SK-N-SH (cell line): ENCODE measurements around the gene DIS3L2. TPM values are rescaled to one million over a fixed set of nuclear protein-coding genes. Genes with fewer than 3 reads are reported as not detected.

Experiments
- CTCF ChIA-PET: fragments of 300-600, 350-600 bp; formaldehyde crosslinking; extraction: SDS; loops from one replicate; lab custom pipeline; 2021; lab: Yijun Ruan, JAX
- POLR2A ChIA-PET: fragments of 350-600 bp; sonication (Branson Sonifier 250); formaldehyde crosslinking; extraction: SDS; loops from one replicate; lab custom pipeline; 2020; ENCODE audit warnings: antibody characterized with exemption, inconsistent platforms; lab: Yijun Ruan, JAX
- DNase-seq: peaks from one replicate; pipeline ENCODE4 v3.0.0; 2012
- H2AFZ ChIP-seq: fragments of 200-600 bp; sonication (generic); 2 replicates; pipeline ENCODE4 v1.8.1; 2016; ENCODE audit warnings: antibody characterized with exemption, mild to moderate bottlenecking, low read depth
- H3F3A ChIP-seq: fragments of 200-600 bp; sonication (generic); replicated peaks from 2 replicates; pipeline ENCODE3; 2016; ENCODE audit warnings: antibody characterized with exemption, mild to moderate bottlenecking; ENCODE audit not compliant: insufficient read depth
- H3K27ac ChIP-seq, 2 experiments: fragments of 200-500 bp in 1 of 2; fragments of 200-600 bp in 1 of 2; sonication (Bioruptor generic) in 1 of 2; sonication (generic), shearing (Covaris generic) in 1 of 2; 2 replicates each; pipeline versions ENCODE4 v1.5.1 to v1.6.1; 2014 to 2016; ENCODE audit warnings: low read depth in 2 of 2, inconsistent platforms in 1 of 2, low read length in 1 of 2, mild to moderate bottlenecking in 1 of 2, mixed read lengths in 1 of 2
- H3K27me3 ChIP-seq: fragments of 200-600 bp; sonication (generic), shearing (Covaris generic); 2 replicates; pipeline ENCODE4 v1.6.1; 2016; ENCODE audit warnings: mixed run types; ENCODE audit not compliant: insufficient read depth
- H3K36me3 ChIP-seq, 2 experiments: fragments of 200-500 bp in 1 of 2; fragments of 200-600 bp in 1 of 2; sonication (Bioruptor generic) in 1 of 2; sonication (generic) in 1 of 2; replicated peaks in 1 of 2; 2 replicates each; pipeline versions ENCODE3 to v1.5.1; 2014 to 2016; ENCODE audit warnings: low read length in 1 of 2, mild to moderate bottlenecking in 1 of 2; ENCODE audit not compliant: insufficient read depth in 2 of 2, control insufficient read depth in 1 of 2
- H3K4me1 ChIP-seq, 2 experiments: fragments of 200-500 bp in 1 of 2; fragments of 200-600 bp in 1 of 2; sonication (Bioruptor generic) in 1 of 2; sonication (generic), shearing (Covaris generic) in 1 of 2; 2 replicates each; pipeline versions ENCODE4 v1.5.1 to v1.6.1; 2014 to 2016; ENCODE audit warnings: low read depth in 1 of 2, low read length in 1 of 2, mixed run types in 1 of 2; ENCODE audit not compliant: insufficient read depth in 2 of 2, control insufficient read depth in 1 of 2
- H3K4me2 ChIP-seq: fragments of 200-600 bp; sonication (generic), shearing (Covaris generic); 2 replicates; pipeline ENCODE4 v1.6.1; 2017; ENCODE audit warnings: mixed run types
- H3K4me3 ChIP-seq, 2 experiments: fragments of 200-500 bp in 1 of 2; fragments of 200-600 bp in 1 of 2; sonication (Bioruptor generic) in 1 of 2; sonication (generic), shearing (Covaris generic) in 1 of 2; 2 replicates each; pipeline versions ENCODE4 v1.5.1 to v1.8.1; 2014 to 2016; ENCODE audit warnings: low read depth in 2 of 2, inconsistent platforms in 1 of 2, low read length in 1 of 2, mild to moderate bottlenecking in 1 of 2, mixed read lengths in 1 of 2, moderate library complexity in 1 of 2
- H3K79me2 ChIP-seq: fragments of 200-600 bp; sonication (generic); 2 replicates; pipeline ENCODE4 v1.8.1; 2017; ENCODE audit warnings: mild to moderate bottlenecking; ENCODE audit not compliant: insufficient read depth
- H3K9ac ChIP-seq: fragments of 200-600 bp; sonication (generic); 2 replicates; pipeline ENCODE4 v1.6.1; 2017; ENCODE audit warnings: mixed run types
- H3K9me2 ChIP-seq: fragments of 200-600 bp; sonication (generic); 2 replicates; pipeline ENCODE4 v1.6.1; 2017; ENCODE audit warnings: mixed run types
- H3K9me3 ChIP-seq: fragments of 200-600 bp; sonication (generic); 2 replicates; pipeline ENCODE4 v1.6.1; 2017; ENCODE audit warnings: mixed run types, mild to moderate bottlenecking, moderate library complexity
- H4K20me1 ChIP-seq: fragments of 200-600 bp; sonication (generic); 2 replicates; pipeline ENCODE4 v1.6.1; 2017; ENCODE audit warnings: mild to moderate bottlenecking, mixed run types; ENCODE audit not compliant: insufficient read depth
- CHD2 ChIP-seq: fragments of 150-350 bp; IDR thresholded peaks from 2 replicates; pipeline ENCODE4 v1.6.1; 2018; ENCODE audit warnings: low read length; ENCODE audit not compliant: partially characterized antibody
- CTCF ChIP-seq: fragments of 200-600 bp; sonication (generic); IDR thresholded peaks from 2 replicates; pipeline ENCODE4 v1.6.1; 2017; ENCODE audit warnings: antibody characterized with exemption, mild to moderate bottlenecking, moderate library complexity
- EP300 ChIP-seq, 2 experiments: IDR thresholded peaks; 2 replicates each; pipeline versions ENCODE4 v1.4.0 to v1.6.1; 2012; ENCODE audit warnings: borderline replicate concordance in 1 of 2, low read depth in 1 of 2, low read length in 1 of 2
- EZH2phosphoT487 ChIP-seq: fragments of 200-600 bp; sonication (generic); IDR thresholded peaks from 2 replicates; pipeline ENCODE4 v1.6.1; 2017; ENCODE audit warnings: low read depth, mixed run types, mild to moderate bottlenecking, antibody characterized with exemption, moderate library complexity, borderline replicate concordance
- FOSL2 ChIP-seq: IDR thresholded peaks from 2 replicates; pipeline ENCODE4 v1.4.0; 2012; ENCODE audit warnings: low read depth, mild to moderate bottlenecking, moderate library complexity, borderline replicate concordance
- FOXM1 ChIP-seq: IDR thresholded peaks from 2 replicates; pipeline ENCODE4 v1.4.0; 2012; ENCODE audit warnings: low read depth, mild to moderate bottlenecking
- GABPA ChIP-seq: IDR thresholded peaks from 2 replicates; pipeline ENCODE4 v1.4.0; 2012; ENCODE audit warnings: low read depth, mild to moderate bottlenecking
- JUND ChIP-seq: IDR thresholded peaks from 2 replicates; pipeline ENCODE4 v1.4.0; 2012
- RCOR1 ChIP-seq: fragments of 150-350 bp; IDR thresholded peaks from 2 replicates; pipeline ENCODE4 v1.6.1; 2017; ENCODE audit warnings: antibody characterized with exemption, low read length
- REST ChIP-seq: IDR thresholded peaks from 2 replicates; pipeline ENCODE4 v1.6.1; 2012; ENCODE audit warnings: mild to moderate bottlenecking, low read depth, low read length, moderate library complexity
- SMC3 ChIP-seq: IDR thresholded peaks from 2 replicates; pipeline ENCODE4 v1.6.1; 2012; ENCODE audit warnings: low read depth, low read length, improper control_type of control experiment
- TAF1 ChIP-seq: IDR thresholded peaks from 2 replicates; pipeline ENCODE4 v1.6.1; 2012; ENCODE audit warnings: low read depth, mild to moderate bottlenecking, low read length, moderate library complexity, borderline replicate concordance
- TCF12 ChIP-seq: IDR thresholded peaks from 2 replicates; pipeline ENCODE4 v1.4.0; 2012
- USF1 ChIP-seq: IDR thresholded peaks from 2 replicates; pipeline ENCODE4 v1.4.0; 2012; ENCODE audit warnings: low read depth, borderline replicate concordance
- USF2 ChIP-seq: fragments of 150-350 bp; IDR thresholded peaks from 2 replicates; pipeline ENCODE4 v1.6.1; 2017; ENCODE audit warnings: antibody characterized with exemption, low read length, low read depth, borderline replicate concordance
- WGBS: methylation state at CpG from one replicate; pipeline ENCODE4 v1.1.6; 2017; ENCODE audit warnings: low lambda C conversion rate; 5-methylcytosine and 5-hydroxymethylcytosine counted together
- polyA plus RNA-seq, 3 experiments: library from polyadenylated mRNA; depleted of rRNA; stranded (reverse); fragments of >200 nt; gene quantifications; 2 replicates each; pipeline ENCODE4 v1.2.3, GENCODE V29; 2012

DIS3L2 gene
- polyA plus RNA-seq, 1 of the 3 experiments (the other 2 are of a cell fraction), result 17.9 TPM

- no peaks in the 10 kb centered on the region for H3K79me2 ChIP-seq
- DNase-seq, result no peak
- H3K4me1 ChIP-seq, result peaks cover 0 to 15% of the 10 kb centered on the region in 2 experiments; a peak in 1 of 4 replicates
- H3K9ac ChIP-seq, result no peak overlapping the region
- ChIA-PET CTCF (interaction anchor here (0.7 to 3.9 kb wide), 15 partner anchors 10 to 395 kb away, joined by 3 to 117 read pairs (median 4); partner anchors contain the start of gene NPPC), POLR2A (no interaction called here)
- no peaks in the 10 kb centered on the region for H3K27me3 ChIP-seq
- no peak overlapping the region for H3K4me3 ChIP-seq
- TF ChIP-seq USF1 (no peak), TCF12 (no peak), FOSL2 (no peak), JUND (no peak), RCOR1 (no peak), TAF1 (no peak), FOXM1 (no peak), CHD2 (no peak), EZH2phosphoT487 (no peak), EP300 (IDR thresholded peaks at IDR 0.05; ENCODE audit: borderline replicate concordance in 1 of 2, low read depth in 1 of 2, low read length in 1 of 2) (no peak), REST (no peak), CTCF (no peak), USF2 (no peak), GABPA (no peak), SMC3 (no peak)
- no peak overlapping the region for H2AFZ ChIP-seq
- no peak overlapping the region for H3K27ac ChIP-seq
- 100% methylated on average over 1 of the region's 1 CpG for WGBS
- H3K9me2 ChIP-seq, result no peaks in the 10 kb centered on the region
- H3K4me2 ChIP-seq, result no peak overlapping the region
- peaks cover 10% of the 10 kb centered on the region for H3F3A ChIP-seq
- peaks cover 11 to 23% of the 10 kb centered on the region in 2 experiments for H3K36me3 ChIP-seq
- no peaks in the 10 kb centered on the region for H4K20me1 ChIP-seq
- H3K9me3 ChIP-seq, result no peaks in the 10 kb centered on the region; the same call in 1 of the 2 replicates
Observed at GRCh38 chr2:232141591-232141990, 180.1 kb downstream of the DIS3L2 start.
